HG03064 (cell line): Measurements from ENCODE around the gene SLC39A1.
"Not testable (repeated sequence)": the region's sequence is repeated elsewhere in the genome, so short reads cannot be mapped to it uniquely, and the experiment has no call there.

Experiments used
- ATAC-seq: cut with Tn5 transposase; IDR thresholded peaks from one replicate; pipeline ENCODE4 v1.9.1; 2021; ENCODE audit warnings: low read depth; ENCODE audit not compliant: unreplicated experiment

SLC39A1 gene

DNA sequence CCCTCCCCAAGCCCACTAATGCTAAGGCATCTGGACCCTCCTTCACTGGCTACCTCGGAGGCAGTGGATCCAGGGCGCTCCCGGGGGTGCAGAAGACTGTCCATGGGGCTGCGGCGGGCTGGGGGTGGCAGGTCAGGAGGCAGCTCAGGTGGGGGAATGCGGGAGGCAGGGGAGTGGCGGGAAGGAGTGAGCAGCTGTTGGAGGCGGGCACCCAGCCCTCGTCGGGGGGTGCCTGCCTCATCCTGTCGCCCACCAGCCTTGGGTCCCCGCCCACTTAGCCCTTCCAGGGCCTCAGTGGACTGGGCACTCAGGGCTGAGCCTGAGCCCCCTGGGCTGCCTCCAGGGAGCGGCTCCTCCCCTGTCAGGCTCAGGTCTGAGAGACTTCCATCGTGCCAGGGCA is 29.9 kb downstream of the SLC39A1 start:
- ATAC-seq = no peak

DNA sequence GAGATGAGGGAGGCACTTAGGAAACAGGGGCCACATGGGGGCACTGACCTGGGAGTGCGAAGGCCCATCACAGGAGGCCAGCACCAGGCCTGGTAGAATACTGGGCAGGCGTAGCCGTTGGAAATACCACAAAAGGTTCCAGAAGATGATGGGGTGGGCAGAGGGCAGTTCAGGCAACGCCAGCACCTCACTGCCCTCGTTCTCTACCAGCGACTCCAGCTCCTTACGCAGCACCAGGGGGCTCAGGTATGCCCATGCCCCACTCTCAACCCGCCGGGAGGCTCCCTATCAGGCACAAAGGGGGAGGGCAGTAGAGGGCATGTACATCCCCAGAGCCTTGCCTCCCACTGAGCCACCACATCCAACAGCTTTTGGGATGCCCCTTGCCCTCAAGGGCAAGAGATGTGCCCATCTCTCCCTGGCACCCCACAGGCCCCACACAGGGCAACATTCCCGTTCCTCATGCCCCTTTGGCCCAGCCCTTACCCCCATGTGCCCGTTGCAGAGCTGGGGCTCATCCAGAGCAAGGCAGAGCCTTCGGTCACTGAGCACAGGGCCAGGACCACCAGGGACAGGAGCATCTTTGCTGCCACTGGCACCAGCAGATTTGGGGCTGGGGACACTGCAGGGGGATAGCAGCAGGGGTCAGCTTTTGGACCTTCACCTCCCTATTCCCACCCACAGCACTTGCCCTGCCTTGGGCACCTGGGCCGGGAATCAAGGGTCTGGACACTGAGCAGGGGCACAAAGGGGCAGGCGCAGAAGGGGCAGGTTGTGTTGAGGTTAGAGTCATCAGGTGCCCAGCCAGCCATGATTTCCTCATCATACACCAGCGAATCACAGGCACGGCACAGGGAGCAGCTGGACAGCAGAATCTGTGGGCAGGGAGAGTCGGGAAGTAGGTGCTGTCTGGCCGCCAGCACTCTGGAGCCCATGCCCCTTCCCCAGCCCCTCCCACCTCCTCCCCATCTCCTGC is 30.9 kb downstream of the SLC39A1 start:
- no peak for ATAC-seq

DNA sequence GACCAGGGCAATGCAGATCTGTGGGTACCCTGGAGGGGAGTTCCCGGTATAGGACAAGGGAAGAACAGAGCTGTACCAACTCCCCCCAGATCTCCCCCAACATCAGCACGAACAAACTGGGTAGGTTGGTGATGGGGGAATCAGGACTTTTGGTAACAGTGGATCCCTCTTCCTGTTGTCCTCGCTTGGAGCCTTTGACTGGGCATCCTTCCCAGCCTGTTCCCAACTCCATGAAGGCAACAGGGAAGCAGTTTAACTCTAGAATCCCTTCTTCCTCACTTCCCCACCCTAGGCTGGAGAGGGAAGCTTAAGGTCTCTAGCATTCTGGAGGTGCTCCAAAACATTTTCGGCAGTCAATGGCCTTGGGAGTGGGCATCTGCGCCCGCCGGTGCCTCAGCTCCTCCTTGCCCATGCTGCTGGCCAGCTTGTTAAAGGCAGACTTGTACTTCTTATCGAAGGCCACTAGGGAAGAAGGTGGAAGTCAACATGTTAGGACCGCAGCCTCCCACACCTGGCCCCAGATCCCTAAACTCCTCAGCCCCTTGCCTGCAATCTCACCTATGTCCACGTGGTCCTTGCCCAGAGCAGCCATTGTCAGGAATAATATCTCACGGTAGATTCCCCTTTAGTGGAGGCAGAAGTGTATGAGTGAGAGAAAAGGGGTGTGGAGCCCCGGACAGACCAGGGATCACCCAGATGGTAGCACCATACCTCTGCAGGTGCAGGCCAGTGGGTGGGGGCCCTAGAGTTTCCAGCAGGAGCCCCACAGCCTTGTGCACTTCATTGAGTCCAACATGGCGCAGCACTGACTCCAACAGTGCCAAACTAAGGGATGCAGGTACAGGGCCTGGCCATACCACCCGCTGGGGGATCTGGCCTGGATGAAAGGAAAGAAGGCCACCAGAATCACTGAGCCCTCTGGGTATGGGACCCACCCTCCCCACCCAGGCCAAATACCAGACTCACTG is 33.1 kb downstream of the SLC39A1 start:
- ATAC-seq = no peak

DNA sequence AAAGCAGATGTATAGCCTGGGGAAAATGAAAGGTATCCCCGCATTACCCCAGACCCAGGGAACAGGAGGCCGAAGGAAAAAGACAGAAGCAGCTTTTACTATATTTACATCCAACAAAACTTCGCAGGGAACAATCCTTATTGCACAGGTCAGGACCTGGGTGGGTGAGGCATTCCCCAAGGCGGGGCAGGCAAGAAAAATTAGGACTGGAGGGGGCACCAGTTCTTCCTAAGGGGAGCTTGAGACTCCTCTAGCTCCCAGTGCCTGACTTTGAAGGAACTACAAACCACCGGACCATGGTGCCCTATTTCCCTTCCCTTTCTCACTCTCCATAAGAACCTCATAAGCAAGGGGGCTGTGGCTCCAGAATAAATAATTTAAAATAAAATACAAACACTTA is 33.9 kb downstream of the SLC39A1 start:
- no peak for ATAC-seq

DNA sequence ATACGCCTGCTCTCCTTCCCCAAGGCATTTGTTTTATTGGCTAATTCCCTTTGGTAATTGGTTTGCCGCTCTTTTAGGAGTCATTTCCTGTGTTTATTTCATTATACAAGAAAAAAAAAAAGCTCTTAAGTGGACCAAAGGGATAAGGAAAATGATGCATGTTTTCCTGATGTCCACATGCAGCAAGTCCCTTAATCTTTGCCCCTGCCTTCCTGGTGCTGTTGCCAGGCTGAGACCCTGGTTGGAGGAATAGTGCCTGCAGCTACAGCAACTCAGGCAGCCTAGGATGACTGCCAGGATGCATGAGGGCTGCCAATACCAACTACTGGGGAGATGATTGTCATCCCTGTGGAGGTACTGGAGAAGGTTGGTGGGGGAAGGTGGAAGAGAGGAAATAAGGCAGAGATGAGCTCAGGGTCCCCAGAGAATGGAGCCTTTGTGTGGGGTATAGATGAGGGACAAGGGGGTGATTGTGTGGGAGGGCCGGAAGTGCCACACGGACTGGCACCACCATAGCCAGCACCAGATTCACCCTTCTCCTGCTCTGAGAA is 34.5 kb downstream of the SLC39A1 start:
- no peak for ATAC-seq

DNA sequence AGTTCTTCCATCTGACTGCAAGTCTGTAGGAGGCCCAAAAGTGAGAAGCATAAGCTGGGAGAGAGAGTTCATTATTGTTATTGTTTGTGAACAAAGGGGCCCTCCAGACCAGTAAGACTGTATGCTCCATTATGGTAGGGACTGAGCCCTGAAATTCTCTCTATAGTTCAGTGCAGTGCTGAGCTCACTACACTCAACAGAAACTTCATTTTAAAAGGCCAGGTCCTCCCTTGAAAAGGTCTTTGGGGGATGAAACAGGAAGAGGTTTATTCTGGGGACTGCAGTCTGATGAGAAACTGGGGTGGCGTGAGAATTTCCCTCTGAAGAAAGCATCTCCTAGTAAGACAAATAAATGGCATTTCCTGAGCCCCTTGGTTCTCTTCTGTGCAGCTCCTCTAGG is 35.1 kb downstream of the SLC39A1 start:
- no peak for ATAC-seq

DNA sequence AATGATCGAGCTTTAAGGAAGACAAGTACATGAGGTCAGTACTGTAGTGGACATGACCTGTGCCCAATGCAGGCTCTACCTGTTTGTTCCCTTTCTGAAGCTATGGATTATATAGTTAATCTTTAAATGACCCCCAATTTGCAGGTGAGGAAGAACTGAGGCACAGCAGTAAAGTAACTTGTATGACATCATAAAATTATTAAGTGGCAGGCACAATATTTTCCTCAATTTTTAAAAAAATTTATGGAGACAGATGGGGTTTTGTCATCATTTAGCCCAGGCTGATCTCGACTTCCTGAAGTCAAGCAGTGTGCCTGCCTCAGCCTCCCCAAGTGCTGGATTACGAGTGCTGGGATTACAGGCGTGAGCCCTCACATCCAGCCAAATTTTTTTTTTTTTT is 36.9 kb downstream of the SLC39A1 start:
- ATAC-seq = no peak

DNA sequence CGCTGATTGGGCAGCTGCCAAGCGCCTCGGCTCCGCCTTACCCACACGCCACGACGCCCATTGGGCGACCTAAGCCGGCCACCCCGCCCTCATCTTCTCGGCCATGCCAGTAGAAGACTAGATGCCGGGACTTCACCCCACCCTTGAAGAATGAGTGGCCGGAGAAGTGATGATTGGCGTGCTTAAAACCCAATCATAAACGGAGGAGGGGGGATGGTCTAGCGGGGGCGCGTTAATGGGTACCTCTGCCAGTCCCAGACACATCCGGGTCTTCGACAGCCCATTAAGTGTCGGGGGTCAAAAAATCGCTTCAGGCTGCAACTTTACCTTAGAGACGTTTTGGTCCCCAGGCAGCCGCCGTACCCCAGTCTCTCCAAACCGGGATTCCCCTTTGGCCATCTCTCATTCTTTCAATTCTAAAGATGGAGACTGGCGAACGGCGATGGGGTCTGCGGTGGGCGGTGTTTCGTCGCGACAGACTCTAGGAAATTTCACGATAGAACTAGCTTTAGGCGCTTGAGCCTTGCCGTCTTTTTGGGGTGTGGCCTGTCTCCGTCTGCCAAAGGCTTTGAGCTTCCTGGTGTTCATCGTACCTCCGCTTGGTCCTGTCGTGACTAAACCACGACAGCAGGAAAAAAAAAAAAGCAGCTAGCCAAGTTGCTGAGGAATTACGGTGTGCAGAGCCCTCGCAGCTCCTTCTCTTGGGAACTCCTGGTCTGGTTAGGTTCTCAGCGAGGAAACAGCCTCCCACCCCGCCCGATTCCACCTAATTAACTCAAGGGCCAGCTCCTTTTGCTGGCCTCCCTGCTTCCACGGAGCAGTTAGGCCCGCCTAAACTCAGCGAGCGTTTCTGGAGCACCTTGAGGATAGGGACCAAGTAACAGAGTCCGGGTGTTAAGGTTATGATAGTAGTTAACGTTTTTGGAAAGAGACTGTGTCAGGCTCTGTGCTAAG is 40.1 kb downstream of the SLC39A1 start, which contains the start of gene GATAD2B:
GATAD2B (minus strand) TSS at position 1 of the 954 bp plus-strand sequence. CDS start 94,625 bp downstream, outside the sequence.
- peak; percentile 84 for ATAC-seq

DNA sequence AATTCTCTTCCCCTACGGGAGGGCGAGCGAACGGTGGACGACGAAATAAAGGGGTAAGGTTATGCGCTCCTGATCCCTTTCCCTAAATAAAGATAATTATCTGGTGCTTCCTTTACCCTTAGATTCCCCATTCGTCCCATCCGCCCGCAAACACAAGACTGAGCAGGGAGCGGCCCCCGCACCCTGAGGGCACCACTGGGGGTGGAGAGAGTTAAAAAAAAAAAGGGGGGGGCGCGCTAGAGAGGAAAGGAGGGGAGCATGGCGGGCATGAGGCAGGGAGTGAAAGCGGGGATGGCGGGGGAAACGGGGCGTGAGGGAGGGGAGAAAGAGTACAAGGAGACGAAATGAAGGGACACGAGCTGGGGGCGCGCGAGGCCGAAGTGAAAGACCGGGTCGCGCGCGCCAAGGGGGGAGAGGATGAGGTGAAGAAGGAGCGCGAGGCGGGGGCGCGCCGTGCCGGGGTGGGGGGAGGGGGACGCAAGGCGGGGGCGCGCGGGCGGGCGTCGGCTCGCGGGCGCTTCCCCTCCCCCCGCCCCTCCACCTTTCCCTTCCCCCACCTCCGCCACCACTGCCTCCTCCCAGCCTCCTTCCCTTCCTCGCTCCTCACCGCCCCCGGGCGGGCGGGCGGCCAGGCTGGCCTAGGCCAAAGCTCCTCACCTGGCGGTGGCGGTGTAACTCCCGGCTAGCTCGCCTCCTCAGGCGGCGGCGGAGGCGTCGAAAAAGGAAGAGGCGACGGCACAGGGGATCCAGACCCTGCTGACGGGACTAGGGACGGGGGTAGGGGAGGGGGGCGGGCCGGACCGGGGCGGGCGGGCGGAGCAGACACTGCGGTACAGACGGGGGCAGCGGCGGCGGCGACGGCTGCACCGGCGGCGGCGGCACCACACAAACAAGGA is 41.0 kb downstream of the SLC39A1 start:
- peak; percentile 21 for ATAC-seq

DNA sequence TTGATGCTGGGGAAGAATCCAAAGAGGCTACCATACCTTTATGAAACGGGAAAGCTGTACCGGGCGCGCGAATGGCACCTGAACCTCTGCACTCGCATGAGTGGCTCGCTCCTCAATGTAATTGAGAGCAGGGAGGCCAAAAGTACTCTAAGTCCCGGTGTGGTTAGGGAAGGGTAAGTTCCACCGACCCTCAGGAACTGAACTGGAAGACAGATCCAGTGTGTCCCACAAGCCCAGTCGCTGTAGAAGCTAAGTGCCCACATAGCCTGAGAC is 41.6 kb downstream of the SLC39A1 start:
- ATAC-seq = no peak

DNA sequence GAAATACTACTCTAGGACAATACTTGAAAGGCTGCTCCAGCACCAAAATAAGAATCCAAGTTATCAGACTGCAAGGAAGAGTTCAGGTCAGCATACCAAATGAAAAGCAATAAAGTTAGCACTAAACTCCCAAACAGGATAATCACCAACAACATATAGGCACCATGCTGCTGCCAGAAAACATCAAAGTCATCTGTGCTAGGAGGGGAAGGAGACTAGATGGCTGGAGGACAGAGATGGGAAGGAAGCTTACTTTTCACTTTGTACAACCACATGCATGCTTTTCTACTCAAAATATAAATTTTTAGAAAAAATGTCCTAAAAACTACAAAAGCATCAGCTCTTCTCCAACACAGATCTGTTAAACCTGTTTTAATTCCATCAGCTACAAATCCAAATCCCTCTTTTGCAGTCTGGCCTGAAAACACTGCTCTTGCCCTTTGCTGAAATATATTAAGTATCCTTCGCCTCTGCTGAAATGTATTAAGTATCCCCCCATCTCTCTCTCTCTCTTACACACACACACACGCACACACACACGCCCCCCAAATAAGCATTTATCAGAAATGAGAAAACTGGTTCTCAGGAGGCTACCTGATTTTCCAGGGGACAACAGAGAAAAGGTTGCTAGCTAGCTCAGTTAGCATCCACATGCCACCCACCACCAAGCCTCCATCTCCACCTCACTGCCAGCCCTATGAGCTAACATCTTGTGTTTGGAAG is 42.1 kb downstream of the SLC39A1 start:
- no peak for ATAC-seq

DNA sequence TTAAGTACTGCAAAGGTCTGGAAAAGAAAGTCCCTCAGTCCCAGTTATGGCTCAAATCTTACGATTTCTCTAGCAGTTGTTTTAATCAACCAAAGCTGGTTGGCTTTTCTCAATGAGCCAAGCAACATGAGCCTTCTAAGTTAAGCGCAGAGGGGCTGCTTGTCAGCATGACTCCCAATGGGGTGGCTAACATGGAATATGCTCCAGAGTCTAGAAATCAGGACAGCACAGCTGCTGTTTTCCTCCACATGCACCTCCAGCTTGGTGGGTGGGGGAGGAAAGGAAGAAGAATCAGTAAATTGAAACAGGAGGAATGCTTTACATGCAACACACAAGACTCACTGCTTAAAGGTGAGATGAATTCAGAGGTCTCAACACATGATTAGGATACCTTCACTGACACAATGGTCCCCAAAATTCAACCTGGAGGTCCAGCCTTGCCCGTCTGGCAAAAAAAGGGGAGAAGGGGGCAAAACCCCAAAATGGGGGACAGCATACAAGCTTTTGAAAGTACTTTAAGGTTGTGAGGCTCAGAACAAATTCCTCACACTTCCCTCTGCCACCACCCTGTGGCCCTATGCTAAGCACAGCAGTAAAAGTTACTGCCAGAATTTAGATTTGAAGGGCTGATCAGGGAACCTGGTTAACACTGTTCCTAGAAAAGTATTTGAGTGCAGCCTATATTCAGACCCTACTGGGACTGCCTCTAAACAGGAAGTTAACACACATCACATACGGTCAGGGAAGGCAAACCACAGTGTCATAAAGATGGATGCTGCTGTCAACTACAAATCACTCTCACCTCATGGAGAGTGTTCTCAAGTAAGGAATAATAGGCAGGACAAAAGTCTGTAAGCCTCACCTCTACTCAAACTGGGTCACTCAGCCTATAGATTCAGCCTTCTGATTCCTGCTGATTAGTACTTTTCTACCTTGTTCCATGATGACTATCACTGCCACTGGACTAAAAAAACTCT is 43.2 kb downstream of the SLC39A1 start:
- ATAC-seq = no peak

DNA sequence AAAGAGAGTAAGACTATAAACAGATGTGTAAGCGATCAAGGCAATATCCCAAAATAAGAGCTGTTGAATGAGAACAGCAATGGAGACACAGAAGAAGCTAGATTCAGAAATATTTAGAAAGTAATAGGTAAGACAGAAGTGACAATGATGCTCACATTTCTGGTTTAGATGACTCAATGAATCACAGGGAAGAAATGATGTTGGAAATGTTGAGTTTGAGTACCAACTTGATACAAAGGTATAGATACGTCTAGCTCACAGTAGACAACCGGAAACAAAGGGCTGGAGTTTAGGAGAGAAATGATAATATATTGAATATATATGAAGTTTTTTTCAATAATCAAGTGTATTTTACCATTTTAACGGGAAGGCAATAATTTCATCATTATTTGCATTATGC is 47.0 kb downstream of the SLC39A1 start:
- ATAC-seq = no peak

DNA sequence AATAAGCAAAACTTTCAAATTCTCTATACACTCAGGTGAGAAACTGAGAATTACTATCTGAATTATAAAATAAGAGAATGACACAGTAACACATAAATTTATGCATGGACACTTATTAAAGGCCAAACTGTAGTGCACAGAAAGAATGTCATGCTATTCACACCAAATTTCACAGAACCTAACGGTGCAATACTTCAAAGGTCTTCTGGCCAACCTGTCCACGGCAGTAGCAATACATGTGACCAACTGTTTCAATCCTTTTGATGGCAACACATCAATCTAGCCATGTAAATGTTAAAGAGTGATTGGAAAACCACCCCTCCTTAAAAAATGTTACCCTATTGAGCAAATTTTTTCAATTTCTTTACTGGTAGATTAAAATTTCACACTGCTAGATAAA is 51.0 kb downstream of the SLC39A1 start:
- ATAC-seq = no peak

DNA sequence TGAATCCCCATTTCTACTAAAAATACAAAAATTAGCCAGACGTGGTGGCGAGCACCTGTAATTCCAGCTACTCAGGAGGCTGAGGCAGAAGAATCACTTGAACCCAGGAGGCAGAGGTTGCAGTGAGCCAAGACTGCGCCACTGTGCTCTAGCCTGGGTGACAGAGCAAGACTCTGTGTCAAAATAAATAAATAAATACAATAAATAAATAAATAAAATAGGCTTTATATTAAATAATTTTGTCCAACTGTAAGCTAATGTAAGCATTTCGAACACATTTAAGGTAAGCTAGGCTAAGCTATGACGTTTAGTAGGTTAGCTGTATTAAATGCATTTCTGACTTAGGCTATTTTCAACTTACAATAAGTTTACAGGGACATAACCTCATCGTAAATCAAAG is 52.8 kb downstream of the SLC39A1 start:
- not testable (repeated sequence) for ATAC-seq
